GM19324 (cell line): ENCODE results near the gene TRERF1.

Experiments
- ATAC-seq: cut with Tn5 transposase; IDR thresholded peaks from one replicate; pipeline ENCODE4 v1.9.1; 2021; ENCODE audit warnings: mild to moderate bottlenecking, moderate library complexity; ENCODE audit not compliant: unreplicated experiment, low FRiP score

TRERF1 gene

DNA sequence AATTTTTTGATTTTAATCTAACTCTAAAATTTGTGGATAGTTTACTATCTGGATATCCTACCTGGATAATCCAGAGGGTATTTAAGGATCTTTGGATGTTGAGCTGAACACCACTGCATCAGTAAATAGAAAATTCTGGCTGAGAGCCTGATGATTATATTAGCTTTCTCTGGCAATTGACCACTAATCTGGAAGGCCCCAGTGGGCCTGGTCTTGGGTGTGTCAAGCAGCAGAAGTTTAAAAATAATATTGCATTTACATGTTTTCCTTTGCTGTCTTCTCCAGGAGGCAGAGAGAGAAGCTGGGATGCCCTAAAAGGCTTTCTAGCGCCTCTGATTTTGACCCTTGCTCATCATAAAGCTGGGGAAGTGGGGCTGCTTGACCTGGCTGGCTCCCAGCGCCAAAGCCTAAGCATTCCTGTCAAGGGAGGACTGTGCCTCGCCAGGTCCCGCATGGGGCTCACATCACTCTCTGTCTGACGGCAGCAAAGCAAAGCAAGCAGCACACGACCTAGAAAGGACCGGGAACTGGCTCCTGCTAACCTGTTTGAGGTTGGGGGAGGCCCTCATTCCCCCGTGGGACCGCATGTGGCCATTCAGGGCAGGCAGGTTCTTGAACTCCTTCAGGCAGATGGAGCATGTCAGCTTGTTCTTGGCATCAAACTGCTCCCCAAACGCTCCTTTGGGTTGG, 187.4 kb downstream of the TRERF1 start:
- ATAC-seq, result no peak

DNA sequence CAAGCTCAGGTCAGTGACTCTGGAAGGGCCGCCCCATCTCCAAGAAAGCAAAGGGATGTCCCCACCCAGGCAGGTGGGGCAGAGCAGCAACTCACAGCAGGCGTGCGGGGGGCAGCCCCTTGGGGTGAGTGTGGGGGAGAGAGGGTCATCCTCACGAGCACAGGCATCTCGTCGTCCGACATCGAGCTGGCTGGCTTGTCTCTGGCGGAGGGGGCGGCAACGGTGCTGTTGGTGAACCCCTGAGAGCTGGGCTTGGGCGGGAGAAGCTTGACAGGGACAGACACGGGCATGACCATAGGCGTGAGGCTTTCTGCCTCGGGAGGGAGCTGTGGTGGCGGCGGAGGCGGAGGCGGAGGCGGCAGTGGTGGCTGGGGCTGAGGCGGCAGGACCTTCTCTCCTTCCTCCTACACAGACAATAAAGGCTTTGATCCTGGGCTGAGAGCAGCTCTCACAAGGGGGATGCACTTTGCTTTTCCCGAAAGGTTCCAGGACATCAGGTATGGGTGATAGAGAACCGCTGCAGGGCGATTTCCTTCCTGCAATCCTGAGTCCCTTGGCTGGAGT, 188.5 kb downstream of the TRERF1 start:
- ATAC-seq, result no peak

DNA sequence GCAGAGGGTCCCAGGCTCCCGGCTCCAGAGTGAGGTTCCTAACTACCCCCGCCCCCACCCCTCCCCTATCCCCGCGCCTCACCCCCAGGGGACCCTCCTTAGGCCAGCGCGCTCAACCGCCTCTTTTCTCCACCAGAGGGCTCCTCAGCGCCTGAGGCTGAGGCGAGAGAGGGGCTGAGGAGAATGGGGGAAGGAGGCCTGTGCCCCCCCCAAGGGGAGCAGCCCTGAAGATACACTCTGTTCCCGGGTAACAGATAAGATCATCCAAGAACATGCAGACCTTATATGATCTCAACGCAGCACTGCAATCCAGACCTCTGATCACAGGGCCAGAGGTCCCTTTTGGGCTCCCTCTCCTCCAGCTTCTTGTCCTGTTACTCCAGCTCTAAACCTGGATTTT, 190.8 kb downstream of the TRERF1 start:
- ATAC-seq, result no peak

DNA sequence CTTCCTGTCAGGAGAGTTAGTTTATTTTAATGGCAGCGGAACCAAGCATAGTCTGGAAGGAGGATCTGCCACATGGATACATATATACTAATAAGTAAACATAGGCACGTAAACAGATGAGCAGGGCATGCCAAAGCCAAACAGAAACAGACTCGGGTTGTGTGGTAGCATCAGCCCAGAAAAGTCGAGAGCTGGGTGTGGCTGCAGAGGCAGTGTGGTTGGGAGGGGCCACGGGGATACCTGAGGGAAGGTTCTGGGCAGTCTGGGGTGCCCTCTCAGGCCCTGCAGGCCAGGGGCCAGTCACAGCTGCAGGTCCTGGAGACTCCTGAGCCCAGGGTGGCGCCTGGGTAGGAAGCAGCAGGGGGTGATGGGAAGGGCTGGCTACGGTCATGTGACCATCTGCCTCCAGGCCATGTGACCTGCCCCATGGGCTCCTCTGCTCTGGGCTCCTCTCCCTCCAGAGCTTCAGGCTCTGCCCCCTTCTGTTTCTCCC, 191.3 kb downstream of the TRERF1 start:
- no peak for ATAC-seq

DNA sequence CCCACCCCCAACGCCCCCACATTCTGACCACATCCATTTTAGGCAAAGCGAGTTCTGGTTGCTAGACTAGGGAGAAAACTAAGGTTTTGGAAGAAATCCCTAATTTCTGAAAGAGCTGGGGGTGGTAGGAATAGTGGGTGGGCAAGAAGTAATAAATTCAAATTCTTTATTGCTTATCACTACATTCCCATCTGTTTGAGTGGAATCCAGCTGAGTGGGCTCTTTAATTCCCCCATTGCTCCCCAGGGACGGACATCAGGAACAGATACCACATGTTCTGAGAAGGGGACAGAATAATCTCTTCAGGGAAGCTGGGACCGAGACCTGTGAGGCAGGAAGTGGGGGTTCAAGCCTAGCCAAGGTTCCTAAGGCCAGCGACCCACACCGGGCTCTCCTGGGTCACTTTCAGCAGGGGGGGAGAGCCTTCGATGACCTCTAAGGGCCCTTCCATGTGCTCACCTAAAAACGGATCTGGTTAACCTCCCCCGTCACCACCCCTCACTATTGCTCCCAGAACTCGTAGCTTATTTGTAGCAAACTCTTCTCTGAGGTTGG, 191.8 kb downstream of the TRERF1 start:
- no peak for ATAC-seq

DNA sequence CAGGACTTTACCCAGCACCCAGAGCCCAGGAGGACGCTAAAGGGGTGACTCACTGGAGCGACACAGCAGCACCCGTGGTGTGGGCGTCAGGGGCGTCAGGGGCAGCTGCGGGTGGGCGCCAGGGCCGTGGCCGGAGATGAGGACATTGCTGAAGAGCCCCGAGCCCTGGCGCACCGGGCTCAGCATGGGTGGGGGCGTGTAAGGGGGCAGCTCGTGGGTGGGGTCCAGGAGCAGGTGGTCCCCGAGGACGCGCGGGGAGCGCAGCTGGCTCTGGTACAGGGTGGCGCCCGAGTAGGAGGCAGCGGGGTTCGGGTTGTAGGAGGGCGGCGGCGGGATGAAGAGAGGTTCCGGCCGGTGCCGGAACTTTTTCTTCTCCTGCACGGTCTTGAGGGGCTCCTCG, 192.4 kb downstream of the TRERF1 start:
- ATAC-seq, result no peak

DNA sequence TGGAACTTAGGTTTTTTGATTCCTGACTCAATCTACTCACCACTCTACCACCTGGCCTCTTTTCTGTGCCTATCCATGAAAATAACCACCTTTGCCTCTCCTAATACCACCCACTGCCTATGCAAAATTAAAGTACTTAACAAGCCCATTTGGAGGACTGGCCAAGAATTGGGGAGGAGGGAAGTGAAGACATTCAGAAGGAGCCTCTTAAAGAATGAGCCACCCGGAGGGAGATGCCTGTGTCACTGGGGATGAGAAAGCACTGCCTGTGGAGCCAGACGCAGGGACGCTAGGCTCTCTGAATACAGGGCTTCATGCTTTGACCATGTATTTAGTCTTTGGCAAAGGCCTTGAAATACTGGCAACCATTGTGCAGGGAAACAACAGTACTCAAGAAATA, 194.1 kb downstream of the TRERF1 start:
- no peak for ATAC-seq

DNA sequence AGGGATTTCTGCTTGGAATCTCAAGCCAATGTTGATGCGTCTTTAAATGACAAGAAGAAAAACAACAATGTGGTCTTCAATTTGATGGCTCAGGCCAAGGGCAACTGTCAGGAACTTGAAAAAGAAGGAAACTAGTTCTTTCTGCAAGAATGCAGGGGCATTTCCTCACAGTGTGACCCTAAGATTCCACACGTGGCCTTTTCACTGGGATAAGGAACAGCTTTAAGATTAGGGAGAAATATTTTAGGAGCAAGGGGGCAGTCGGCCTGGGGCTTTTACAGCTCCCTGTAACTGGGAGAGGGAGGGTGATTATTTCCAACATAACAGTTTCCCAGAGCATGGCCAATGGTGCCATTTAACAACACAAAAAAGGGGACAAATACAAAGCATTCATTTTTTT, 194.7 kb downstream of the TRERF1 start:
- no peak for ATAC-seq

DNA sequence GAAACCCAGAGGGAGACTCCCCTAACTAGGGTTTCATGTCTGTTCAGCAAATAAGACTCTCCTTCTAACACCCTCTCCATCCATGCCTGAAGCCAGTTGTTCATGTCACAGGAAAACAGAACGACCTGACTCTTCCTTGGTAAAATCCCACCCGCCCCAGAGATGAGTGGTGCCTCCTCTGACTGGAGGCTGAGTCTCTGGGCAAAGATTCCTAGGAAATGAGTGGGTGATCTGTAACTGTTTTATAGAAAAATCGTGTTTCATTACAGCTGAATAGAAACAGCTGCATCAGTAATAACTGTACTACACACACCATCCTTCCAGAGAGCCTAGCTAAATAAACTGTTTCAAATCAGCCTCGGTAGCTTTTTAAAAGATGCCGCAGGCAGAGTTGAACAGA, 196.7 kb downstream of the TRERF1 start:
- ATAC-seq, result no peak

DNA sequence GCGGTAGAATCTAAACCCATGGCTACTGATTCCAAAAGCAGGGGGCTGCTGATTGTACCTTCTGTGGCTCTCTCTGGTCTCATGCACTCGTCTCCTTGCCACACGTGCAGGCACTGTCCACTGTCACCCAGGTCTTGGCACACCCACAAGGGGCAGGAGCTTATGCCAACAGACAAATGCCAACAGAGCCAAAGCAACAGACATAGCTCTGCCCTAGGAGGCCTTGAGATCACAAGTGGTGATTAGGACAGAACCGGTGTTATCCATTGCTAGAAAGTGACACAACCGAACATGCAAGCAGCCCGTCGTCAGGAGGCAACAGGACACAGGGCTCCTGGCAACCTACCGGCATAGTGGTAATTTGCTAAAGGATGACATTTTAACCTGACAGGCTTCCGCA, 197.2 kb downstream of the TRERF1 start:
- no peak for ATAC-seq

DNA sequence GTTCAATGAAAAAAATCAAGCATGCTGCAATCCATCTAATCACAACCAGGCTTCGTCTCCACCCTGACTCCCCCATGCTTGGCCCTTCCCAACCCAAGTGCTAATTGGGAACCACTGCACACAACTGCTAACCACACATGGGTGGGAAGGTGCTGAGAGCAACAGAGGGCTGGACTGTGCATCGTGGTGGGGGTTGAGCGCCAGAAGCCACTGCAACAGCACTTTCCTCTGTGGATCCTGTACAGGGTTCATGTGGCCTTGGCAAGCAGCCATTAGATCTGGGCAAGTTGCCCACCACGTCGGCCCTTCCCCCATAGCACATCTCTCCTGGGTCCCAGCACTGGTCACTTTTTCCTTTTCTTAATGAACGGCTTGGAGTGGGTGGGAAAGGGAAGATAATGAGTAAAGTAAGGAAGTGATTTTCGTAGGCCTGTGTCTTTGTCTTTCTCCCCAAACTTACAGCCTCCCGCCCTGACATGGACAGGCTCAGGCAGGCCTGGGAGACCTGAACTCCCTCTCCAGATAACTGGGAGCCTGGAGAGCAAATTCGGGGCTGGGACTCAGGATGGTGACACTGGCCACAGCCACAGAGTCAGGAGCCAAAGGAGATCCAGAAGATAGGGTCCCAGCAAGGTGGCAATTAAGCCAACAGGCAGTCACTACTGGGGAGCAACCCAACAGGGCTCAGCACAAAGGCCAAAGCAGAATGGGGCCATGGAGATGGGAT, 199.7 kb downstream of the TRERF1 start:
- no peak for ATAC-seq

DNA sequence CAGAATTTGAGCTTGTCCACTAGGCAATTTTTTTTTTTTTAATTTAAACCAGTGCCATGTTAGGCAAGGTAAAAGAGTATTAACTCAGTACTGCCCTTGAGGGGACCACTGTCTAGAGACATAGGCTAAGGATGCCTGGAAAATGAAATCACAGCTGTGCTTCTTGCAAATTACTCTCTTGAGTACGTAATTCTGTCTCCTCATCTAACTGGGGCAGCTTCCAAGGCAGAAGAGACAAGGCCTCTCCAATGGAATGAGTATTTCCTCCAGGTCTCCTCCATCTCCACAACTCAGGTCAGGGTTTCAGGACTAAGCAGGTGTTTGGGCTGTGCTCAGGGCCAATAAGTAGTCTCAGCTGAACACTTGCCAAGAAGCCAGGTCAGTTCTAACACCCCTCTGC, 200.2 kb downstream of the TRERF1 start:
- ATAC-seq, result no peak

DNA sequence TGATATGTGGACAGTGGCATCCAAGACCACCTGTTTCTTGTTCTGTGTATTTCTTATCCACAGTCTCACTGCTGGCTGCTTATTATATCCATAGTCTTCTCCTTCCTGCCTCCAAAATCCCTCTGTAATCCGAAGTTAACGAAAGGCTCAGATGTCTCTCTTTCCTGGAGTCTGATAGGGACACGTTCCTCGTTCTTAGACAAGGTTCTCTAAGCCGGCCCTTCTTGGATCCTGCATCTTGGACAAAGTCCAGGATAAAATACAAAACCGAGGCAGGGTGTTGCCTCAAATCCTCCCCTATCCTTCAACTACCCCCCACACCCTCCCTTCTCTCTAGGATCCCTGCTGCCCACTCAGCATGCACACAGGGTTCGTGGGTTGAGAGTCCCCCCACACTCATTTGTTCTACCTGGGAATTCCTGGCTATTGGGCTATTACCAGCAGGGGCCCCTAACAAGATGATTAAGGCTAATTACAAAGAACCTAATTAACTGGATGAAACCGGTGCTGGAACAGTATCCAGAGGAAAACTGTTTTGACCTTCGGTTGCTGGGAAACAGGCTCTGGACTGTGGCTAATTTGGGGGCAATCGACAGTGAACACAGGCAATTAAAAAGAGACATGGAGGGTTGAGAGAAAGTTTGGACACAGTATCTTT, 201.3 kb downstream of the TRERF1 start:
- no peak for ATAC-seq

DNA sequence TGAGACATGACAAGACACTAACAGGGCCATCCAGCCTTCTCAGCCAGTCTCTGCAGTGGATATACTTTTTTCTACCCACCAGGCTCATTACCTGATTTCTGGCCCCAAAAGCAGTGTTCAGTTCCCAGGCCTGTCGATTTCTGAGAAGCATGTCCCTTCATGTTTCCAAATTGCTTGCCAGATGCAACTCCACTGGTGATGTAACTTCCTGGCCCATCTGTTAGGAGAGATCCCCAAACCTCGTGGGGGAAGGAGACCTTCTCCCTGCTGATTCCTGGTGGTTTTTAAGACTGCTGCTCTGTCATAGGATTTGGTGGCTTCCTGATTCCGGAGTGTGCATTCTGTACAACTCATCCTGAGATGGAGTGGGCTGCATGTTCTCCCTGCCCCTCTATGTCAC, 202.4 kb downstream of the TRERF1 start:
- ATAC-seq, result no peak

DNA sequence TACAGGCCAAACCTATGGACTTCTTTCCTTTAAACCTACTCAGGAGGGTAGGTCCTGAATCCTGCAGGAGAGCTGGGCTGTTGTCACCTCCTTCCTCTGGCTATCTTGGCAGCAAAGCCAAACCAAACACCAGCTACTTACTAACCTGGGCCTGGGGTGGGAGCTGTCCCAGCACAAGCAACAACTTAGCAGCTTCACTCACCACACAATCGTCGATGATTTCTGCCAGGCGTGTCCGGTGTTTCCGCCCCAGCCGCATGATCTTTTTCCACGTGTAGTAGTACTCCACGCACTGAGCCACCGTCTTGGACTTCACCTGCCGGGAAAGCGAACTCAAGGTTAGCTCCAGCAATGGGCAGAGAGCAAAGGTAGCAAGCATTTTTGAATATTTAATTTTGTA, 208.7 kb downstream of the TRERF1 start:
- no peak for ATAC-seq

DNA sequence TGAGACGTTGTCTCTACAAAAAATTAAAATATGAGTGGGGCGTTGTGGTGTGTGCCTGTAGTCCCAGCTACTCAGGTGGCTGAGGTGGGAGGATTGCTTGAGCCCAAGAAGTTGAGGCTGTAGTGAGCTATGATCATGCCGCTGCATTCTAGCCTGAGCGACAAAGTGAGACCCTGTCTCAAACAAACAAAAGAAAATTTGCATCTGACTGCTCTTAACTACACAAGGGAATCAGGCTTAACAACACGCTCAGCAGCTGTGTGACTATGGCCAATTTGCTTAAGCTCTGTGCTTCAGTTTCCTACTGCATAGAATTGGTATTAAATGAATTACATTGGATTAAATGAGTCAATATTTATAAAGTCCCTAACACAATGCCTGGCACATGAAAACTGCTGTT, 209.8 kb downstream of the TRERF1 start:
- no peak for ATAC-seq

DNA sequence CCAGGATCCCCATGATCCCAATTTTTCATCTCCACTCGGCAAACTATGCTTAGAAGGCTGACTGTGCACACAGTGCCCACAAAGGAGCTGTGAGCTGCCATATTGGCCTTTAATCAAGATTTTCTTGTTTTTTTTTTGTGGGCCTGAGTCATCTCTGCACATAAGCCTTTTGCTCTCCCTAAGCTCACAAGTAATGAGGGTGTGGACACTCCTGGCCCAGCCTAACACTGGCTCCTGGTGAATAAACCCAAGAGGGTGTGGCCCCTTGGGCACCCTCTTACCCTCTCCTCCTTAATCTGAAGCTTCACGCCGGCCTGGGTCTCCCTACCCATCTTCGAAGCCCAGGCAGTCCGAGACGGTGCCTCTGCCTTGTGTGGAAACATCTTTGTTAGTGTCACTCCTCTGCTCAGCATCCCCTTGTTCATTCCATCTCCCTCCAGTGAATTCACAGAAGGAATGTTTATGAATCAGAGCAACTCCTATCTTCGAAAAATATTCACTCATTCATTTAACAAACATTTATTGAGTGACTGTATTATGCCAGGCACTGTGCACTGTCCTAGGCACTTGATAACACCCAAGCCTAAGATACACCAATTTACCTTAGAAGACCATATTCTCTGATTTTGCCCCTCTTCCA, 211.9 kb downstream of the TRERF1 start:
- ATAC-seq, result no peak

DNA sequence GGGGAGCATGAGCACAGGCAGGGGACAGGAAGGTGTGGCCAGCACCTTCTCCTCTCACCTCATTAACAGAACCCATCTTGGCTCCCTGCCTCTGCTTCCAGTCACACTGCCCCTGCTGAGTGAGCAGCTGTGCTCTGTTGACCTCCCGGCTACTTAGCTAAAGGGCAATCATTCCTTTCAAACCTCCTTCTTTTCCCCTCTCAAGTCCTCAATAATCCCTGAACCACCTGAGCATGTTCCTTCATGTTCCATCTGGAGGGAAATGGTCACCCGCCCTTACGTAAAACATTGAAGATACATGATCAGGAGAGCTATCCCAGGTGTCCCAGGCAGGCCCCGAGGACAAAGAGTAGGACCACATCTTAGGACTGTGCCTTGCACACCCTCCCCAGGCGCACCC, 212.4 kb downstream of the TRERF1 start:
- no peak for ATAC-seq

DNA sequence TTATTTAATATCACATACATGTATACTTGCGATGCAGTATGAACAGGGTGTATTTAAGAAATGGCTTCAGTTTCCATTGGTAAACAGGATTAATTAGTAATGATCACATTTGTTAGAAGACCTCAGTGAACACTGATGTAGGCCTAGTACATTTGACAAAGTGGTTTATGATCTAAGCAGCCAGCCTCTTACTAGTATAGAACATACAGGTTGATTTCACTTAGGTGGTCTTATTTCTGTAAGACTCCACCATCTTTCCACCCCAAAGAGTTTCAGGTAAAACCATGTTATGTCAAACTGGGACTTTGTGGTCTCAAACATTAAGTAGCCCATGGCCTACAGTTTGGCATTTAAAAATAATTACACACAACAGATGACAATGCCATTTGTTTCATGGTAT, 213.9 kb downstream of the TRERF1 start:
- ATAC-seq, result no peak

DNA sequence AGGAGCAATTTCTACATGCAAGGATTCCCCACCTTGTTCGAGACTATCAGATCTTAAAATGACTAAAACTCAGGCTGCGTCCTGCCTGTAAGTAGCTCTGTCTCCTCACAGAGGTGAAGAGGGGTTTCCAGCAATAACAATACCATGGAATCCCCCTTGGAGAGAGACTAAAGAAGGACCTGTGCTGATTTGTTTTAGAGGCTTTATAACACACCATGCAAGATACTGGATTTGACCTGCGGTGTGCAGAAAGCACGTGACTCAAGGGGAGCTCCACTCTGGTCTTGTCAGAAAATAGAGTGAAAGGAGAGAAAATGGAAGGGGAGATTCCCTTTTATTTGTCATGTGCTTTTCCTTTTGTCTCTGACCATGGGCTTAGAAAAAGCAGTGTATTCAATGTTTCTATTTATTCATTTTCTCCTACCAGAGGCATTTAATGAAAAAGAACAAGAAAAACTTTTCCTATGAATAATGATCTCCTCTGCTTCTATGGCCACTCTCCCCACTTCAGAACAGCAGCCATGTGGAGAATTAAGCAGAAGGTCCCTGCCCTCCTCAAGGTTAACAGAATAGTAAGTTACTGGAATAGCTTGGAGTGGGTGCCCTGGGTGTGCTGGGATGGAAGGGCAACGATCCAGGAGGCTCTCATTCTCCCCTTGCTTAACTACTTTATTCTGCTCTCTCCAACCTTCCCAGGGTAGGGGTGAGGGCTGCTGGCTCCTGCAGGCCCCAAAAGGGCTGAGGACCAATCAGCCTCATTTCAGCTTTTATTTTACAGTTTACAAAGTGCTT, 214.8 kb downstream of the TRERF1 start:
- ATAC-seq, result no peak
